ENCODE results near the gene TECPR1.

GRCh38 chr7:98189559-98189958 is 62.5 kb downstream of the TECPR1 start:
- TF ChIP-seq CTCF (IDR thresholded peaks at IDR 0.05; ENCODE audit: insufficient read depth, low read length, poor library complexity, severe bottlenecking) (no peak), EZH2phosphoT487 (conservative IDR thresholded peaks at IDR 0.05; ENCODE audit: low read length) (no peak)

All from SU-DHL-6 (cell line).